Vagina (tissue), 2 donors: ENCODE measurements around the gene CDH4. TPM values are rescaled to one million over a fixed set of nuclear protein-coding genes. Genes with fewer than 3 reads are reported as not detected.

ENCODE experiments used
- DNase-seq, 2 donors: peaks; one replicate each; pipeline ENCODE4 v3.0.0-alpha.2; 2017; ENCODE audit errors: extremely low spot score in 2 of 2
- H3K27ac ChIP-seq: fragments of 200-600 bp; sonication (generic); one replicate; pipeline ENCODE4 v1.5.1; 2019
- H3K27me3 ChIP-seq: fragments of 200-600 bp; sonication (generic); one replicate; pipeline ENCODE4 v1.5.1; 2019
- H3K36me3 ChIP-seq, 2 donors: fragments of 200-600 bp; sonication (generic); one replicate each; pipeline ENCODE4 v1.5.1; 2017 to 2019
- H3K4me1 ChIP-seq: fragments of 200-600 bp; sonication (generic); one replicate; pipeline ENCODE4 v1.5.1; 2019
- H3K4me3 ChIP-seq, 2 donors: fragments of 200-600 bp; sonication (generic); 1 replicate in 1 of 2; 2 replicates in 1 of 2; pipeline ENCODE4 v1.5.1; 2016 to 2019
- H3K9me3 ChIP-seq: fragments of 200-600 bp; sonication (generic); one replicate; pipeline ENCODE4 v1.5.1; 2019
- CTCF ChIP-seq, 3 experiments: fragments of 450-650 bp in 2 of 3; fragments of 200-600 bp in 1 of 3; sonication (generic) in 1 of 3; IDR thresholded peaks; one replicate each; pipeline ENCODE4 v1.5.1; 2017 to 2019; ENCODE audit warnings: antibody characterized with exemption in 3 of 3, mild to moderate bottlenecking in 2 of 3, moderate library complexity in 2 of 3
- POLR2A ChIP-seq, 2 donors: fragments of 450-650 bp; IDR thresholded peaks; one replicate each; pipeline ENCODE4 v1.6.1; 2017; ENCODE audit warnings: antibody characterized with exemption in 2 of 2, mild to moderate bottlenecking in 2 of 2, moderate library complexity in 2 of 2
- POLR2AphosphoS5 ChIP-seq, 2 donors: sonication (generic); formaldehyde crosslinking; IDR thresholded peaks; one replicate each; pipeline ENCODE4 v1.9.0; 2017; ENCODE audit warnings: antibody characterized with exemption in 2 of 2, mild to moderate bottlenecking in 2 of 2, low read depth in 1 of 2; ENCODE audit not compliant: insufficient read depth in 1 of 2
- intact Hi-C: fragments of 100-400 bp; cut with DNase I; formaldehyde crosslinking; loops from one replicate; pipeline ENCODE4 v1.15.1; 2023
- total RNA-seq: library from RNA; depleted of rRNA; stranded (reverse); fragments of >200 nt; gene quantifications from one replicate; pipeline ENCODE4 v1.2.3, GENCODE V29; 2016

Gene CDH4
- total RNA-seq, 1 donor from 2014 or later = 0.25 TPM

DNA sequence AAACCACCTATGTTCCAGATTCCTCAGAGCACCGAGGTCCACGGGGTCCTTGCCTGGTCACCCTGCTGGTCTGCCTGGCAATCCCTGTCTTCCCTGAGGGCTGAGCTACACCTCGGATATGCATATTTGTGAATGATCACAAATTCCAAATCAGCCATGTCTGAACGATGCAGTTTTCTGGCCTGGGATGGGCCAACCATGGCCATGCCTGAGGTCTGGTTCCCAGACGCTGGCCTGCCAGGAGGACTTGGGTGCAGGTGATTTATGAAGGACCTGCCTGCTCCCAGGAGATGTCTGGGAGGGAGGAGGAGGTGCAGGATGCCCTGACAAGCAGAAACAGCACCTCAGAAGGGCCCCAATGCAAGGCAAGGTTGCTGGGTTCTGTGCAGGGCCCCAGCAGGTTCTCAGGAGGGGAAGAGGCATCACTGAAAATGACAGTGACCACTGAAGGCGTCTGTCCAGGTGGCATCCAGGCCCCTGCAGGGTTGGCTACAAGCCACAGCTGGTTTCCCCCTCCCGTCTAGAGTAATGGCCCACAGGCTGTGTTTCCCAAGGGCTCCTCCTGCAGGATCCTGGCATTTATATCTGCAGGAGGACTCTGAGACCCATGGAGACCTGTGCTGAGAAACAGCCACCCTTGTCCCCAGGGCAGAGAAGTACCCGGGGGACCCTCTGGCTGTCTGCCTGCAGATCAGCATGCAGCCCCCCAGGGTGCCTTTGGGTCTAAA lies 608.4 kb downstream of the CDH4 start:
- intact Hi-C loops = no loop called here
- no peaks in the 10 kb centered on the region for H3K27me3 ChIP-seq
- no peak for DNase-seq
- TF ChIP-seq POLR2AphosphoS5 (IDR thresholded peaks at IDR 0.05; ENCODE audit: insufficient read depth in 1 of 2, low read depth in 1 of 2) (no peak), POLR2A (IDR thresholded peaks at IDR 0.05) (no peak), CTCF (IDR thresholded peaks at IDR 0.05) (no peak)
- H3K9me3 ChIP-seq = no peaks in the 10 kb centered on the region
- H3K4me1 ChIP-seq = no peaks in the 10 kb centered on the region
- H3K36me3 ChIP-seq = no peaks in the 10 kb centered on the region
- H3K27ac ChIP-seq = no peak overlapping the region
- no peak overlapping the region for H3K4me3 ChIP-seq

GRCh38 chr20:61861054-61861841 lies 609.2 kb downstream of the CDH4 start:
- intact Hi-C loops = no loop called here
- Histone ChIP-seq H3K4me1 (no peaks in the 10 kb centered on the region), H3K27me3 (no peaks in the 10 kb centered on the region), H3K36me3 (no peaks in the 10 kb centered on the region), H3K4me3 (no peak overlapping the region), H3K9me3 (no peaks in the 10 kb centered on the region), H3K27ac (no peak overlapping the region)
- DNase-seq = no peak
- TF ChIP-seq CTCF (IDR thresholded peaks at IDR 0.05) (no peak), POLR2A (IDR thresholded peaks at IDR 0.05) (no peak), POLR2AphosphoS5 (IDR thresholded peaks at IDR 0.05; ENCODE audit: insufficient read depth in 1 of 2, low read depth in 1 of 2) (no peak)

- no peak overlapping the region for H3K4me3 ChIP-seq
- no peaks in the 10 kb centered on the region for H3K36me3 ChIP-seq
- no peaks in the 10 kb centered on the region for H3K27me3 ChIP-seq
- no peaks in the 10 kb centered on the region for H3K4me1 ChIP-seq
- no peak for TF ChIP-seq POLR2A (IDR thresholded peaks at IDR 0.05)
- no peak for TF ChIP-seq POLR2AphosphoS5 (IDR thresholded peaks at IDR 0.05; ENCODE audit: insufficient read depth in 1 of 2, low read depth in 1 of 2)
- TF ChIP-seq CTCF (IDR thresholded peaks at IDR 0.05) = no peak
- DNase-seq = no peak
- H3K9me3 ChIP-seq = no peaks in the 10 kb centered on the region
- intact Hi-C loops = no loop called here
- no peak overlapping the region for H3K27ac ChIP-seq
These were observed 609.8 kb downstream of the CDH4 start for GRCh38 chr20:61861858-61862257.

DNA sequence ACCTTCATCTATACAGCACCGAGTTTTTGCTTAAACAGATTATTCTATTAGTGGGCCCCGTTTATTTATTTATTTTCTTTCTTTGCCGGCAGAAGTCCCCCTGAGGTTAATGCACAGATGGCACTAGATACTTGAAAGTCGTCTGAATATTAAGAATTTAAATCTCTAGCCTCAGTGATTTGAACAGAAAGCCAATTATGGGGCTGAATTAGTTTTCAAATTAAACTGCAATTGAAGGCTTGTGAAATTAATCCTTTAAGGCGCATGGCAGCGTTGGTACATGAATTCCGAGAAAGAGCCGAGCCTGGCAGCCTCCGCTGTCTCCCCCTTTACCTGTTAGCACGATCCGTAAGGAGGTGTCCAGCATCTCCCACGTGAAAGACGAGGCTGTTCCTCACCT lies 610.8 kb downstream of the CDH4 start:
- Histone ChIP-seq H3K36me3 (no peaks in the 10 kb centered on the region), H3K4me1 (no peaks in the 10 kb centered on the region), H3K9me3 (no peaks in the 10 kb centered on the region), H3K27me3 (no peaks in the 10 kb centered on the region), H3K27ac (no peak overlapping the region), H3K4me3 (no peak overlapping the region)
- DNase-seq = no peak
- TF ChIP-seq POLR2A (IDR thresholded peaks at IDR 0.05) (no peak), CTCF (IDR thresholded peaks at IDR 0.05) (no peak), POLR2AphosphoS5 (IDR thresholded peaks at IDR 0.05; ENCODE audit: insufficient read depth in 1 of 2, low read depth in 1 of 2) (no peak)
- intact Hi-C loops = no loop called here

GRCh38 chr20:61864481-61864880 lies 612.4 kb downstream of the CDH4 start:
- TF ChIP-seq CTCF (IDR thresholded peaks at IDR 0.05) (no peak), POLR2A (IDR thresholded peaks at IDR 0.05) (no peak), POLR2AphosphoS5 (IDR thresholded peaks at IDR 0.05; ENCODE audit: insufficient read depth in 1 of 2, low read depth in 1 of 2) (no peak)
- H3K9me3 ChIP-seq = no peaks in the 10 kb centered on the region
- DNase-seq = no peak

More at GRCh38 chr20:61864481-61864880, 612.4 kb downstream of the CDH4 start:
- Histone ChIP-seq H3K4me3 (no peak overlapping the region), H3K27me3 (no peaks in the 10 kb centered on the region), H3K4me1 (no peaks in the 10 kb centered on the region), H3K27ac (no peak overlapping the region), H3K36me3 (no peaks in the 10 kb centered on the region)
- intact Hi-C loops = no loop called here
